Endothelial cell of umbilical vein (primary cell): ENCODE data around the gene LIG4.

Experiments
- CTCF ChIP-seq, 2 donors: IDR thresholded peaks; 1 replicate in 1 of 2; 2 replicates in 1 of 2; pipeline ENCODE4 v1.5.1; 2011; ENCODE audit warnings: low read length in 2 of 2, mild to moderate bottlenecking in 2 of 2, moderate library complexity in 2 of 2, control low read depth in 1 of 2, inconsistent platforms in 1 of 2, low read depth in 1 of 2; ENCODE audit not compliant: insufficient read depth in 1 of 2; ENCODE audit errors: extremely low read depth in 1 of 2
- EZH2 ChIP-seq: IDR thresholded peaks from 2 replicates; pipeline ENCODE4 v1.6.1; 2012; ENCODE audit warnings: borderline replicate concordance, low read depth, mild to moderate bottlenecking, moderate library complexity, low read length, inconsistent platforms; ENCODE audit not compliant: severe bottlenecking
- FOS ChIP-seq: IDR thresholded peaks from 2 replicates; pipeline ENCODE4 v1.6.1; 2011; ENCODE audit warnings: mild to moderate bottlenecking, low read length, moderate library complexity, borderline replicate concordance; ENCODE audit not compliant: insufficient read depth
- GATA2 ChIP-seq: IDR thresholded peaks from 2 replicates; pipeline ENCODE4 v1.7.0; 2011; ENCODE audit warnings: low read depth, mild to moderate bottlenecking, moderate library complexity, mixed read lengths, low read length; ENCODE audit not compliant: insufficient read length, insufficient read depth
- JUN ChIP-seq: IDR thresholded peaks from 2 replicates; pipeline ENCODE4 v1.6.1; 2011; ENCODE audit warnings: borderline replicate concordance, low read depth; ENCODE audit not compliant: insufficient read length, insufficient read depth
- MAX ChIP-seq: IDR thresholded peaks from 2 replicates; pipeline ENCODE4 v1.6.1; 2011; ENCODE audit not compliant: insufficient read depth, insufficient read length
- MYC ChIP-seq: IDR thresholded peaks from one replicate; pipeline ENCODE4 v1.6.1; 2011; ENCODE audit warnings: mild to moderate bottlenecking, low read depth, low read length
- POLR2A ChIP-seq: IDR thresholded peaks from 2 replicates; pipeline ENCODE4 v1.6.1; 2012; ENCODE audit warnings: low read depth, mild to moderate bottlenecking, control low read depth, low read length
- POLR2AphosphoS5 ChIP-seq: IDR thresholded peaks from 2 replicates; pipeline ENCODE4 v1.6.1; 2012; ENCODE audit warnings: low read depth, mild to moderate bottlenecking, control low read depth, low read length, moderate library complexity; ENCODE audit not compliant: insufficient read depth

GRCh38 chr13:108220041-108220440 lies 4.7 kb upstream of the LIG4 start:
- TF ChIP-seq POLR2A = no peak
- TF ChIP-seq MAX = no peak
- TF ChIP-seq CTCF (IDR thresholded peaks at IDR 0.05; ENCODE audit: extremely low read depth in 1 of 2, insufficient read depth in 1 of 2, low read depth in 1 of 2, low read length in 2 of 2) = no peak
- no peak for TF ChIP-seq POLR2AphosphoS5
- no peak for TF ChIP-seq EZH2
- TF ChIP-seq MYC = no peak
- no peak for TF ChIP-seq FOS
- no peak for TF ChIP-seq JUN
- no peak for TF ChIP-seq GATA2
